ENCODE results near the gene CEBPE.

CEBPE gene

GRCh38 chr14:23154964-23155587, 36.0 kb upstream of the CEBPE start:
- peak overlapping the region; percentile 66 for H3K27ac ChIP-seq (ENCODE audit: low read length)
- peaks cover 48% of the 10 kb centered on the region for H3K36me3 ChIP-seq (ENCODE audit: insufficient read depth, low read depth, low read length)
- H3K9ac ChIP-seq (ENCODE audit: low read depth, low read length): peak overlapping the region; percentile 52; the same call in 1 of the 2 replicates
- no peaks in the 10 kb centered on the region for H3K9me3 ChIP-seq (ENCODE audit: insufficient read depth, low read depth, low read length)
- no peak overlapping the region for H3K4me3 ChIP-seq (ENCODE audit: low read length)
- no peaks in the 10 kb centered on the region for H3K27me3 ChIP-seq (ENCODE audit: insufficient read depth, low read length)
- H3K4me1 ChIP-seq (ENCODE audit: insufficient read depth, low read length): peaks cover 23% of the 10 kb centered on the region; the same call in 1 of the 2 replicates

GRCh38 chr14:23153851-23154796, 35.1 kb upstream of the CEBPE start:
- peaks cover 15% of the 10 kb centered on the region; the same call in 1 of the 2 replicates for H3K4me1 ChIP-seq (ENCODE audit: insufficient read depth, low read length)
- H3K9me3 ChIP-seq (ENCODE audit: insufficient read depth, low read depth, low read length): no peaks in the 10 kb centered on the region
- no peaks in the 10 kb centered on the region for H3K27me3 ChIP-seq (ENCODE audit: insufficient read depth, low read length)
- no peak overlapping the region for H3K4me3 ChIP-seq (ENCODE audit: low read length)
- peaks cover 55% of the 10 kb centered on the region for H3K36me3 ChIP-seq (ENCODE audit: insufficient read depth, low read depth, low read length)
- H3K9ac ChIP-seq (ENCODE audit: low read depth, low read length): no peak overlapping the region; the same call in 1 of the 2 replicates
- no peak overlapping the region for H3K27ac ChIP-seq (ENCODE audit: low read length)

- H3K9me3 ChIP-seq (ENCODE audit: insufficient read depth, low read depth, low read length): no peaks in the 10 kb centered on the region
- no peak overlapping the region for H3K4me3 ChIP-seq (ENCODE audit: low read length)
- H3K27me3 ChIP-seq (ENCODE audit: insufficient read depth, low read length): no peaks in the 10 kb centered on the region
- H3K9ac ChIP-seq (ENCODE audit: low read depth, low read length): no peak overlapping the region
- no peak overlapping the region for H3K27ac ChIP-seq (ENCODE audit: low read length)
- H3K36me3 ChIP-seq (ENCODE audit: insufficient read depth, low read depth, low read length): peaks cover 52% of the 10 kb centered on the region
- peaks cover 12% of the 10 kb centered on the region; the same call in 1 of the 2 replicates for H3K4me1 ChIP-seq (ENCODE audit: insufficient read depth, low read length)
Observed at GRCh38 chr14:23151342-23151741, 32.3 kb upstream of the CEBPE start.

- peaks cover 58% of the 10 kb centered on the region for H3K36me3 ChIP-seq (ENCODE audit: insufficient read depth, low read depth, low read length)
- H3K27ac ChIP-seq (ENCODE audit: low read length): no peak overlapping the region
- H3K27me3 ChIP-seq (ENCODE audit: insufficient read depth, low read length): no peaks in the 10 kb centered on the region
- H3K4me1 ChIP-seq (ENCODE audit: insufficient read depth, low read length): peaks cover 6% of the 10 kb centered on the region; the same call in 1 of the 2 replicates
- no peaks in the 10 kb centered on the region for H3K9me3 ChIP-seq (ENCODE audit: insufficient read depth, low read depth, low read length)
- no peak overlapping the region for H3K9ac ChIP-seq (ENCODE audit: low read depth, low read length)
- H3K4me3 ChIP-seq (ENCODE audit: low read length): no peak overlapping the region
Observed at GRCh38 chr14:23149745-23150144, 30.7 kb upstream of the CEBPE start.

- H3K9me3 ChIP-seq (ENCODE audit: insufficient read depth, low read depth, low read length): no peaks in the 10 kb centered on the region
- peaks cover 66% of the 10 kb centered on the region for H3K36me3 ChIP-seq (ENCODE audit: insufficient read depth, low read depth, low read length)
- H3K27ac ChIP-seq (ENCODE audit: low read length): no peak overlapping the region
- 0 out of 2 replicates have a peak, but pooled peaks cover 6% of the 10 kb centered on the region for H3K4me1 ChIP-seq (ENCODE audit: insufficient read depth, low read length)
- no peak overlapping the region for H3K9ac ChIP-seq (ENCODE audit: low read depth, low read length)
- no peak overlapping the region for H3K4me3 ChIP-seq (ENCODE audit: low read length)
- H3K27me3 ChIP-seq (ENCODE audit: insufficient read depth, low read length): no peaks in the 10 kb centered on the region
Observed at GRCh38 chr14:23148591-23149249, 29.7 kb upstream of the CEBPE start.

- Histone ChIP-seq H3K9ac (ENCODE audit: low read depth, low read length) (no peak overlapping the region), H3K4me3 (ENCODE audit: low read length) (no peak overlapping the region), H3K27me3 (ENCODE audit: insufficient read depth, low read length) (no peaks in the 10 kb centered on the region), H3K36me3 (ENCODE audit: insufficient read depth, low read depth, low read length) (peaks cover 76% of the 10 kb centered on the region), H3K9me3 (ENCODE audit: insufficient read depth, low read depth, low read length) (no peaks in the 10 kb centered on the region), H3K4me1 (ENCODE audit: insufficient read depth, low read length) (0 out of 2 replicates have a peak, but pooled peaks cover 6% of the 10 kb centered on the region), H3K27ac (ENCODE audit: low read length) (no peak overlapping the region)
Observed at GRCh38 chr14:23147676-23148075, 28.6 kb upstream of the CEBPE start.

GRCh38 chr14:23146980-23147379, 27.9 kb upstream of the CEBPE start:
- H3K27me3 ChIP-seq (ENCODE audit: insufficient read depth, low read length): no peaks in the 10 kb centered on the region
- no peaks in the 10 kb centered on the region for H3K9me3 ChIP-seq (ENCODE audit: insufficient read depth, low read depth, low read length)
- peaks cover 83% of the 10 kb centered on the region for H3K36me3 ChIP-seq (ENCODE audit: insufficient read depth, low read depth, low read length)
- H3K27ac ChIP-seq (ENCODE audit: low read length): no peak overlapping the region
- H3K4me3 ChIP-seq (ENCODE audit: low read length): no peak overlapping the region
- no peak overlapping the region for H3K9ac ChIP-seq (ENCODE audit: low read depth, low read length)
- 0 out of 2 replicates have a peak, but pooled peaks cover 6% of the 10 kb centered on the region for H3K4me1 ChIP-seq (ENCODE audit: insufficient read depth, low read length)

- Histone ChIP-seq H3K9ac (ENCODE audit: low read depth, low read length) (no peak overlapping the region), H3K4me1 (ENCODE audit: insufficient read depth, low read length) (0 out of 2 replicates have a peak, but pooled peaks cover 6% of the 10 kb centered on the region), H3K9me3 (ENCODE audit: insufficient read depth, low read depth, low read length) (no peaks in the 10 kb centered on the region), H3K27ac (ENCODE audit: low read length) (no peak overlapping the region), H3K4me3 (ENCODE audit: low read length) (no peak overlapping the region), H3K27me3 (ENCODE audit: insufficient read depth, low read length) (no peaks in the 10 kb centered on the region), H3K36me3 (ENCODE audit: insufficient read depth, low read depth, low read length) (peaks cover 84% of the 10 kb centered on the region)
Observed at GRCh38 chr14:23146351-23146910, 27.4 kb upstream of the CEBPE start.

GRCh38 chr14:23145794-23146350, 26.8 kb upstream of the CEBPE start:
- no peak overlapping the region for H3K27ac ChIP-seq (ENCODE audit: low read length)
- H3K4me1 ChIP-seq (ENCODE audit: insufficient read depth, low read length): 0 out of 2 replicates have a peak, but pooled peaks cover 6% of the 10 kb centered on the region
- no peaks in the 10 kb centered on the region for H3K27me3 ChIP-seq (ENCODE audit: insufficient read depth, low read length)
- H3K4me3 ChIP-seq (ENCODE audit: low read length): no peak overlapping the region
- H3K9ac ChIP-seq (ENCODE audit: low read depth, low read length): no peak overlapping the region
- no peaks in the 10 kb centered on the region for H3K9me3 ChIP-seq (ENCODE audit: insufficient read depth, low read depth, low read length)
- H3K36me3 ChIP-seq (ENCODE audit: insufficient read depth, low read depth, low read length): peaks cover 83% of the 10 kb centered on the region

GRCh38 chr14:23143911-23144310, 24.9 kb upstream of the CEBPE start:
- no peak overlapping the region for H3K4me3 ChIP-seq (ENCODE audit: low read length)
- no peak overlapping the region for H3K27ac ChIP-seq (ENCODE audit: low read length)
- H3K9me3 ChIP-seq (ENCODE audit: insufficient read depth, low read depth, low read length): no peaks in the 10 kb centered on the region
- peaks cover 83% of the 10 kb centered on the region for H3K36me3 ChIP-seq (ENCODE audit: insufficient read depth, low read depth, low read length)
- 0 out of 2 replicates have a peak, but pooled peaks cover 6% of the 10 kb centered on the region for H3K4me1 ChIP-seq (ENCODE audit: insufficient read depth, low read length)
- H3K9ac ChIP-seq (ENCODE audit: low read depth, low read length): no peak overlapping the region
- H3K27me3 ChIP-seq (ENCODE audit: insufficient read depth, low read length): no peaks in the 10 kb centered on the region

GRCh38 chr14:23142826-23143225, 23.8 kb upstream of the CEBPE start:
- Histone ChIP-seq H3K9ac (ENCODE audit: low read depth, low read length) (no peak overlapping the region), H3K27ac (ENCODE audit: low read length) (no peak overlapping the region), H3K27me3 (ENCODE audit: insufficient read depth, low read length) (no peaks in the 10 kb centered on the region), H3K4me1 (ENCODE audit: insufficient read depth, low read length) (0 out of 2 replicates have a peak, but pooled peaks cover 6% of the 10 kb centered on the region), H3K9me3 (ENCODE audit: insufficient read depth, low read depth, low read length) (no peaks in the 10 kb centered on the region), H3K36me3 (ENCODE audit: insufficient read depth, low read depth, low read length) (peaks cover 84% of the 10 kb centered on the region), H3K4me3 (ENCODE audit: low read length) (no peak overlapping the region)
